Endothelial cell of umbilical vein (primary cell): ENCODE measurements around the gene AADACL2. TPM values are rescaled to one million over a fixed set of nuclear protein-coding genes. Genes with fewer than 3 reads are reported as not detected.

Experiments
- BruUV-seq: library from RNA; stranded (reverse); fragments of 400-500 nt; replicated peaks from 2 replicates; lab custom pipeline; 2021; lab: Mats Ljungman, UMichigan
- CTCF ChIA-PET: fragments of 300-600, 350-600 bp; sonication (Branson Sonifier 250); formaldehyde crosslinking; loops from one replicate; lab custom pipeline; 2021; ENCODE audit warnings: antibody characterized with exemption, inconsistent platforms; lab: Charles Lee
- POLR2A ChIA-PET: fragments of 300-600, 350-600 bp; sonication (Branson Sonifier 250); formaldehyde crosslinking; loops from one replicate; lab custom pipeline; 2021; ENCODE audit warnings: antibody characterized with exemption, inconsistent platforms; lab: Charles Lee
- DNase-seq: peaks from one replicate; pipeline ENCODE4 v3.0.0-alpha.2; 2011; ENCODE audit warnings: low read depth, low spot score
- FAIRE-seq: peaks from 2 replicates; lab custom pipeline; 2011; peaks lifted over from hg19 to GRCh38; lab: Jason Lieb, UNC
- H2AFZ ChIP-seq: 2 replicates; pipeline ENCODE4 v1.6.0; 2012; ENCODE audit warnings: low read depth, low read length, control low read depth, inconsistent platforms
- H3K27ac ChIP-seq: 2 replicates; pipeline ENCODE4 v1.5.1; 2011; ENCODE audit warnings: low read depth, mild to moderate bottlenecking, control low read depth, low read length, moderate library complexity; ENCODE audit not compliant: insufficient read depth
- H3K27me3 ChIP-seq, 2 experiments: 2 replicates each; pipeline versions ENCODE4 v1.6.0 to v1.6.1; 2011; ENCODE audit warnings: low read length in 2 of 2, mixed read lengths in 1 of 2; ENCODE audit not compliant: control insufficient read depth in 2 of 2, insufficient read depth in 2 of 2
- H3K36me3 ChIP-seq, 2 experiments: 2 replicates in 1 of 2; 3 replicates in 1 of 2; pipeline ENCODE4 v1.5.1; 2011; ENCODE audit warnings: low read length in 2 of 2, mild to moderate bottlenecking in 1 of 2, moderate library complexity in 1 of 2; ENCODE audit not compliant: control insufficient read depth in 2 of 2, insufficient read depth in 2 of 2; ENCODE audit errors: extremely low read depth in 1 of 2
- H3K4me1 ChIP-seq: 3 replicates; pipeline ENCODE4 v1.5.1; 2011; ENCODE audit warnings: mild to moderate bottlenecking, low read length; ENCODE audit not compliant: control insufficient read depth, insufficient read depth; ENCODE audit errors: extremely low read depth
- H3K4me2 ChIP-seq: 2 replicates; pipeline ENCODE4 v1.6.1; 2011; ENCODE audit warnings: low read length, control low read depth, mixed read lengths; ENCODE audit not compliant: insufficient read depth
- H3K4me3 ChIP-seq, 3 experiments: fragments of 200-600 bp in 1 of 3; sonication (generic), shearing (Covaris generic) in 1 of 3; replicated peaks in 1 of 3; 2 replicates each; pipeline ENCODE4 v1.5.1; 2011 to 2016; ENCODE audit warnings: control low read depth in 3 of 3, low read length in 3 of 3, mild to moderate bottlenecking in 2 of 3, inconsistent platforms in 1 of 3, low read depth in 1 of 3, moderate library complexity in 1 of 3; ENCODE audit not compliant: insufficient read depth in 1 of 3
- H3K79me2 ChIP-seq: 2 replicates; pipeline ENCODE4 v1.6.0; 2012; ENCODE audit warnings: low read length, inconsistent platforms; ENCODE audit not compliant: control insufficient read depth, insufficient read depth
- H3K9ac ChIP-seq: replicated peaks from 2 replicates; pipeline ENCODE3; 2011; ENCODE audit warnings: low read length, control low read depth; ENCODE audit not compliant: insufficient read depth; ENCODE audit errors: extremely low read depth
- H3K9me1 ChIP-seq: replicated peaks from 3 replicates; pipeline ENCODE4 v1.6.0; 2011; ENCODE audit warnings: mild to moderate bottlenecking, low read length; ENCODE audit not compliant: control insufficient read depth, insufficient read depth; ENCODE audit errors: extremely low read depth
- H3K9me3 ChIP-seq: replicated peaks from 2 replicates; pipeline ENCODE4 v1.5.1; 2012; ENCODE audit warnings: low read length, inconsistent platforms; ENCODE audit not compliant: control insufficient read depth, insufficient read depth
- H4K20me1 ChIP-seq: replicated peaks from 2 replicates; pipeline ENCODE3; 2011; ENCODE audit warnings: mild to moderate bottlenecking, low read length; ENCODE audit not compliant: control insufficient read depth, insufficient read depth; ENCODE audit errors: extremely low read depth
- CTCF ChIP-seq, 2 donors: IDR thresholded peaks; 1 replicate in 1 of 2; 2 replicates in 1 of 2; pipeline ENCODE4 v1.5.1; 2011; ENCODE audit warnings: low read length in 2 of 2, mild to moderate bottlenecking in 2 of 2, moderate library complexity in 2 of 2, control low read depth in 1 of 2, inconsistent platforms in 1 of 2, low read depth in 1 of 2; ENCODE audit not compliant: insufficient read depth in 1 of 2; ENCODE audit errors: extremely low read depth in 1 of 2
- EZH2 ChIP-seq: IDR thresholded peaks from 2 replicates; pipeline ENCODE4 v1.6.1; 2012; ENCODE audit warnings: borderline replicate concordance, low read depth, mild to moderate bottlenecking, moderate library complexity, low read length, inconsistent platforms; ENCODE audit not compliant: severe bottlenecking
- FOS ChIP-seq: IDR thresholded peaks from 2 replicates; pipeline ENCODE4 v1.6.1; 2011; ENCODE audit warnings: mild to moderate bottlenecking, low read length, moderate library complexity, borderline replicate concordance; ENCODE audit not compliant: insufficient read depth
- GATA2 ChIP-seq: IDR thresholded peaks from 2 replicates; pipeline ENCODE4 v1.7.0; 2011; ENCODE audit warnings: low read depth, mild to moderate bottlenecking, moderate library complexity, mixed read lengths, low read length; ENCODE audit not compliant: insufficient read length, insufficient read depth
- JUN ChIP-seq: IDR thresholded peaks from 2 replicates; pipeline ENCODE4 v1.6.1; 2011; ENCODE audit warnings: borderline replicate concordance, low read depth; ENCODE audit not compliant: insufficient read length, insufficient read depth
- MAX ChIP-seq: IDR thresholded peaks from 2 replicates; pipeline ENCODE4 v1.6.1; 2011; ENCODE audit not compliant: insufficient read depth, insufficient read length
- MYC ChIP-seq: IDR thresholded peaks from one replicate; pipeline ENCODE4 v1.6.1; 2011; ENCODE audit warnings: mild to moderate bottlenecking, low read depth, low read length
- POLR2A ChIP-seq: IDR thresholded peaks from 2 replicates; pipeline ENCODE4 v1.6.1; 2012; ENCODE audit warnings: low read depth, mild to moderate bottlenecking, control low read depth, low read length
- POLR2AphosphoS5 ChIP-seq: IDR thresholded peaks from 2 replicates; pipeline ENCODE4 v1.6.1; 2012; ENCODE audit warnings: low read depth, mild to moderate bottlenecking, control low read depth, low read length, moderate library complexity; ENCODE audit not compliant: insufficient read depth
- dilution Hi-C: fragments of 300-500 bp; cut with MboI; formaldehyde crosslinking; loops from one replicate; pipeline ENCODE4 v1.15.0; 2019; ENCODE audit warnings: low sequenced_read_pairs; ENCODE audit not compliant: extremely low pct_ligation_motif_present
- intact Hi-C: fragments of 100-400 bp; cut with micrococcal nuclease; formaldehyde crosslinking; loops from one replicate; pipeline ENCODE4 v1.10.0; 2022
- polyA plus RNA-seq, 4 experiments: library from polyadenylated mRNA; depleted of rRNA in 3 of 4; stranded (reverse) in 3 of 4; unstranded in 1 of 4; fragments of >200 nt; gene quantifications; 2 replicates each; pipeline versions ENCODE4 v1.2.1 to v1.2.3, GENCODE V29; 2011 to 2012; ENCODE audit warnings: missing spikeins in 1 of 4
- total RNA-seq: library from RNA; stranded (reverse); gene quantifications from 2 replicates; pipeline ENCODE4 v1.2.3, GENCODE V29; 2021

The AADACL2 gene
- total and polyA plus RNA-seq, 2 donors (not counting 3 experiments of a cell fraction or from before 2014, with no cell fraction given), result not detected

- intact Hi-C loops, result loop anchor here (5.0 kb wide), 2 partner anchors 564 to 829 kb away; no protein-coding TSS in a partner anchor
- FAIRE-seq (no peak), DNase-seq (peak; percentile 21)
- H3K4me1 ChIP-seq, result peaks cover 54% of the 10 kb centered on the region
- no peaks in the 10 kb centered on the region for H3K27me3 ChIP-seq
- peaks cover 3% of the 10 kb centered on the region for H3K79me2 ChIP-seq
- TF ChIP-seq POLR2A (no peak), POLR2AphosphoS5 (no peak)
- H3K4me2 ChIP-seq, result peak overlapping the region; percentile 63
- H3K4me3 ChIP-seq, result peak overlapping the region in 1 of 3 experiments; percentile 53
- no peaks in the 10 kb centered on the region for H3K9me3 ChIP-seq
- H3K9ac ChIP-seq, result peak overlapping the region; percentile 40
- ChIA-PET CTCF (interaction anchor here (1.5 kb wide), 1 partner anchor 676 kb away, joined by 3 read pairs; no protein-coding TSS in a partner anchor), POLR2A (no interaction called here)
- no peaks in the 10 kb centered on the region for H3K9me1 ChIP-seq
- peak overlapping the region; percentile 27 for H3K27ac ChIP-seq
- no peak overlapping the region for H2AFZ ChIP-seq
- dilution Hi-C loops, result no loop called here
- no peaks in the 10 kb centered on the region for H4K20me1 ChIP-seq
- no TSS peak for BruUV-seq
- H3K36me3 ChIP-seq, result no peaks in the 10 kb centered on the region
Measured at GRCh38 chr3:151768393-151768930, 34.7 kb downstream of the AADACL2 start.

- H3K9me1 ChIP-seq, result no peaks in the 10 kb centered on the region
- no peaks in the 10 kb centered on the region for H3K9me3 ChIP-seq
- POLR2A ChIA-PET, result no interaction called here
- peak; percentile 69 for DNase-seq
- H3K9ac ChIP-seq, result peak overlapping the region; percentile 64
- TF ChIP-seq EZH2 (no peak), CTCF (IDR thresholded peaks at IDR 0.05; ENCODE audit: extremely low read depth in 1 of 2, insufficient read depth in 1 of 2, low read depth in 1 of 2, low read length in 2 of 2) (no peak), FOS (no peak), JUN (no peak), MYC (no peak), GATA2 (no peak), POLR2A (no peak), MAX (no peak), POLR2AphosphoS5 (no peak)
- no peak for FAIRE-seq
- dilution Hi-C loops, result no loop called here
- no peaks in the 10 kb centered on the region for H4K20me1 ChIP-seq
- H3K27me3 ChIP-seq, result no peaks in the 10 kb centered on the region
- intact Hi-C loops, result loop anchor here (5.0 kb wide), 2 partner anchors 563 to 828 kb away; no protein-coding TSS in a partner anchor
- H3K4me1 ChIP-seq, result peaks cover 54% of the 10 kb centered on the region
- BruUV-seq, result no TSS peak
- no peaks in the 10 kb centered on the region for H3K36me3 ChIP-seq
- H3K27ac ChIP-seq, result peak overlapping the region; percentile 80
- CTCF ChIA-PET, result interaction anchor here (1.4 to 1.5 kb wide), 3 partner anchors 70 to 675 kb away, joined by 3 to 8 read pairs (median 3); no protein-coding TSS in a partner anchor
- H2AFZ ChIP-seq, result no peak overlapping the region
- H3K4me2 ChIP-seq, result peak overlapping the region; percentile 2
- H3K79me2 ChIP-seq, result peaks cover 3% of the 10 kb centered on the region
- no peak overlapping the region for H3K4me3 ChIP-seq
Measured at GRCh38 chr3:151769175-151769574, 35.4 kb downstream of the AADACL2 start.
